AG08396 (cell line): ENCODE measurements around the gene ANK2.

Experiments used
- DNase-seq: peaks from one replicate; pipeline ENCODE4 v3.0.0; 2012; ENCODE audit warnings: low spot score, mixed read lengths

ANK2 gene

GRCh38 chr4:113347245-113347644, 297.8 kb downstream of the ANK2 start:
- no peak for DNase-seq

- no peak for DNase-seq
Observed at GRCh38 chr4:113349430-113349829, 300.0 kb downstream of the ANK2 start.

GRCh38 chr4:113350576-113350975, 301.1 kb downstream of the ANK2 start:
- no peak for DNase-seq

GRCh38 chr4:113355550-113356371, 306.3 kb downstream of the ANK2 start:
- DNase-seq = peak; percentile 67

- DNase-seq = no peak
Observed at GRCh38 chr4:113356453-113356852, 307.0 kb downstream of the ANK2 start.

- no peak for DNase-seq
Observed at GRCh38 chr4:113358784-113359183, 309.3 kb downstream of the ANK2 start.

GRCh38 chr4:113365377-113365776, 315.9 kb downstream of the ANK2 start:
- DNase-seq = no peak

GRCh38 chr4:113368056-113368455, 318.6 kb downstream of the ANK2 start:
- peak; percentile 35 for DNase-seq

GRCh38 chr4:113371111-113371510, 321.7 kb downstream of the ANK2 start:
- no peak for DNase-seq

- DNase-seq = no peak
Observed at GRCh38 chr4:113375964-113376666, 326.7 kb downstream of the ANK2 start.

- no peak for DNase-seq
Observed at GRCh38 chr4:113378836-113379235, 329.4 kb downstream of the ANK2 start.

GRCh38 chr4:113382704-113383103, 333.3 kb downstream of the ANK2 start:
- DNase-seq = no peak

- peak; percentile 31 for DNase-seq
Observed at GRCh38 chr4:113383111-113383785, 333.8 kb downstream of the ANK2 start.

GRCh38 chr4:113384600-113384999, 335.1 kb downstream of the ANK2 start:
- no peak for DNase-seq

GRCh38 chr4:113385281-113385899, 335.9 kb downstream of the ANK2 start:
- DNase-seq = no peak

- DNase-seq = no peak
Observed at GRCh38 chr4:113389160-113389559, 339.7 kb downstream of the ANK2 start.

GRCh38 chr4:113390850-113391249, 341.4 kb downstream of the ANK2 start:
- no peak for DNase-seq

- DNase-seq = no peak
Observed at GRCh38 chr4:113394108-113394729, 344.8 kb downstream of the ANK2 start.

GRCh38 chr4:113394730-113395530, 345.5 kb downstream of the ANK2 start:
- DNase-seq = peak; percentile 38

- DNase-seq = peak; percentile 43
Observed at GRCh38 chr4:113397114-113397701, 347.8 kb downstream of the ANK2 start.
